Thyroid gland (tissue), 4 donors: ENCODE data around the gene KCNJ11. TPM values are rescaled to one million over a fixed set of nuclear protein-coding genes. Genes with fewer than 3 reads are reported as not detected.

Experiments
- DNase-seq, 2 donors: peaks; one replicate each; pipeline ENCODE4 v3.0.0-alpha.2; 2019
- H3K27ac ChIP-seq, 3 donors: fragments of 200-600 bp; sonication (generic); 1 replicate in 2 of 3; 2 replicates in 1 of 3; pipeline ENCODE4 v1.5.1; 2016 to 2019; ENCODE audit warnings: mild to moderate bottlenecking in 1 of 3, moderate library complexity in 1 of 3
- H3K27me3 ChIP-seq: fragments of 200-600 bp; sonication (generic); one replicate; pipeline ENCODE4 v1.5.1; 2019
- H3K36me3 ChIP-seq, 2 donors: fragments of 200-600 bp; sonication (generic); one replicate each; pipeline ENCODE4 v1.5.1; 2016 to 2019
- H3K4me1 ChIP-seq, 2 donors: fragments of 200-600 bp; sonication (generic); one replicate each; pipeline ENCODE4 v1.5.1; 2017 to 2019
- H3K4me3 ChIP-seq, 3 donors: fragments of 200-600 bp; sonication (generic); replicated peaks in 1 of 3; 1 replicate in 2 of 3; 2 replicates in 1 of 3; pipeline ENCODE4 v1.5.1; 2016; ENCODE audit warnings: mild to moderate bottlenecking in 1 of 3
- H3K9me3 ChIP-seq: fragments of 200-600 bp; sonication (generic); one replicate; pipeline ENCODE4 v1.5.1; 2017
- CTCF ChIP-seq, 6 experiments: fragments of 200-600 bp in 3 of 6; fragments of 450-650 bp in 3 of 6; sonication (generic) in 3 of 6; IDR thresholded peaks; one replicate each; pipeline ENCODE4 v1.5.1; 2016 to 2019; ENCODE audit warnings: antibody characterized with exemption in 6 of 6, mild to moderate bottlenecking in 2 of 6, inconsistent platforms in 1 of 6, moderate library complexity in 1 of 6
- POLR2A ChIP-seq, 2 donors: fragments of 450-650 bp; IDR thresholded peaks; one replicate each; pipeline ENCODE4 v1.6.1; 2017; ENCODE audit warnings: antibody characterized with exemption in 2 of 2, mild to moderate bottlenecking in 2 of 2, moderate library complexity in 1 of 2
- WGBS, 2 donors: methylation state at CpG; one replicate each; pipeline ENCODE4 v1.1.5; 2017; 5-methylcytosine and 5-hydroxymethylcytosine counted together
- intact Hi-C: fragments of 100-400 bp; cut with DNase I; formaldehyde crosslinking; loops from one replicate; pipeline ENCODE4 v1.15.1; 2023
- total RNA-seq, 4 donors: library from RNA; depleted of rRNA; stranded (reverse); fragments of >200 nt; gene quantifications; one replicate each; pipeline ENCODE4 v1.2.3, GENCODE V29; 2016

KCNJ11 gene
- total RNA-seq, 4 donors from 2014 or later: 7.3 to 18.9 (median 15.9) TPM

GRCh38 chr11:17350455-17351171, 37.8 kb downstream of the KCNJ11 start:
- 94 to 95% methylated on average over 7 of the region's 7 CpGs for WGBS, 2 donors
- no peak for DNase-seq
- Histone ChIP-seq H3K27me3 (no peaks in the 10 kb centered on the region), H3K27ac (no peak overlapping the region), H3K9me3 (no peaks in the 10 kb centered on the region), H3K4me1 (peaks cover 3 to 9% of the 10 kb centered on the region in 2 donors), H3K36me3 (no peaks in the 10 kb centered on the region), H3K4me3 (no peak overlapping the region)
- TF ChIP-seq POLR2A (IDR thresholded peaks at IDR 0.05): no peak
- TF ChIP-seq CTCF (IDR thresholded peaks at IDR 0.05): no peak
- intact Hi-C loops: no loop called here

GRCh38 chr11:17347676-17348075, 40.8 kb downstream of the KCNJ11 start:
- Histone ChIP-seq H3K4me3 (no peak overlapping the region), H3K9me3 (no peaks in the 10 kb centered on the region), H3K4me1 (peaks cover 0 to 3% of the 10 kb centered on the region in 2 donors), H3K27me3 (no peaks in the 10 kb centered on the region), H3K36me3 (no peaks in the 10 kb centered on the region), H3K27ac (no peak overlapping the region)
- intact Hi-C loops: no loop called here
- no peak for TF ChIP-seq POLR2A (IDR thresholded peaks at IDR 0.05)
- TF ChIP-seq CTCF (IDR thresholded peaks at IDR 0.05): no peak
- DNase-seq: no peak
- WGBS, 2 donors: 78 to 87% methylated on average over 1 of the region's 1 CpG

- Histone ChIP-seq H3K4me3 (no peak overlapping the region), H3K9me3 (no peaks in the 10 kb centered on the region), H3K27ac (no peak overlapping the region), H3K4me1 (no peaks in the 10 kb centered on the region), H3K36me3 (no peaks in the 10 kb centered on the region), H3K27me3 (no peaks in the 10 kb centered on the region)
- TF ChIP-seq CTCF (IDR thresholded peaks at IDR 0.05) (no peak), POLR2A (IDR thresholded peaks at IDR 0.05) (no peak)
- 89 to 94% methylated on average over 1 of the region's 1 CpG for WGBS, 2 donors
- DNase-seq: no peak
- intact Hi-C loops: no loop called here
Measured at GRCh38 chr11:17343907-17344306, 44.6 kb downstream of the KCNJ11 start.

GRCh38 chr11:17343257-17343656, 45.2 kb downstream of the KCNJ11 start:
- Histone ChIP-seq H3K27ac (no peak overlapping the region), H3K36me3 (no peaks in the 10 kb centered on the region)
- no peak for TF ChIP-seq POLR2A (IDR thresholded peaks at IDR 0.05)
- no peak for TF ChIP-seq CTCF (IDR thresholded peaks at IDR 0.05)

More at GRCh38 chr11:17343257-17343656, 45.2 kb downstream of the KCNJ11 start:
- H3K4me3 ChIP-seq: no peak overlapping the region
- DNase-seq: no peak
- intact Hi-C loops: no loop called here
- no peaks in the 10 kb centered on the region for H3K27me3 ChIP-seq
- 97 to 99% methylated on average over 2 of the region's 2 CpGs for WGBS, 2 donors
- H3K4me1 ChIP-seq: no peaks in the 10 kb centered on the region
- H3K9me3 ChIP-seq: no peaks in the 10 kb centered on the region

Other genes with a start within 250 kb of the KCNJ11 start
- gene PIK3C2A, start 180.7 kb downstream of the KCNJ11 start, total RNA-seq: 100 to 1,000 TPM in 3 of 4 donors, 10 to 100 TPM in 1; 94.0 to 207 (median 132) TPM
- gene NUCB2, start 111.9 kb downstream of the KCNJ11 start, total RNA-seq: 100 to 1,000 TPM in 3 of 4 donors, 10 to 100 TPM in 1; 73.2 to 152 (median 113) TPM
- 1 to 10 TPM; 2.8 to 7.8 (median 7.2) TPM for gene NCR3LG1, start 36.9 kb downstream of the KCNJ11 start, total RNA-seq
- gene ABCC8, start 88.2 kb upstream of the KCNJ11 start, total RNA-seq: 10 to 100 TPM; 10.9 to 19.1 (median 15.1) TPM
- gene USH1C, start 155.8 kb upstream of the KCNJ11 start, total RNA-seq: 1 to 10 TPM in 3 of 4 donors, not detected in 1; 1.0 to 5.9 (median 3.9) TPM
- not detected for gene OTOG, start 158.6 kb upstream of the KCNJ11 start, total RNA-seq